Skeletal muscle tissue (tissue), 4 donors: ENCODE measurements around the gene PIGV. TPM values are rescaled to one million over a fixed set of nuclear protein-coding genes. Genes with fewer than 3 reads are reported as not detected.

Experiments
- H3K27ac ChIP-seq: one replicate; pipeline ENCODE4 v1.7.0; 2013; ENCODE audit warnings: mild to moderate bottlenecking, low read depth, low read length, inconsistent platforms
- H3K27me3 ChIP-seq, 3 donors: one replicate each; pipeline ENCODE4 v1.7.0; 2013; ENCODE audit warnings: low read length in 3 of 3; ENCODE audit not compliant: control insufficient read depth in 3 of 3, insufficient read depth in 3 of 3
- H3K36me3 ChIP-seq, 3 donors: one replicate each; pipeline ENCODE4 v1.7.0; 2013; ENCODE audit warnings: low read length in 3 of 3; ENCODE audit not compliant: control insufficient read depth in 3 of 3, insufficient read depth in 3 of 3
- H3K4me1 ChIP-seq, 3 donors: one replicate each; pipeline ENCODE4 v1.7.0; 2013; ENCODE audit warnings: low read length in 3 of 3, mild to moderate bottlenecking in 3 of 3; ENCODE audit not compliant: control insufficient read depth in 3 of 3, insufficient read depth in 3 of 3
- H3K4me3 ChIP-seq, 3 donors: one replicate each; pipeline ENCODE4 v1.7.0; 2013; ENCODE audit warnings: low read length in 3 of 3
- H3K9ac ChIP-seq, 3 donors: one replicate each; pipeline ENCODE4 v1.7.0; 2013; ENCODE audit warnings: low read length in 3 of 3, mild to moderate bottlenecking in 3 of 3, moderate library complexity in 2 of 3, low read depth in 1 of 3
- H3K9me3 ChIP-seq, 3 donors: one replicate each; pipeline ENCODE4 v1.7.0; 2013; ENCODE audit warnings: low read length in 3 of 3; ENCODE audit not compliant: control insufficient read depth in 3 of 3
- total RNA-seq: library from RNA; depleted of rRNA; stranded (reverse); fragments of >200 nt; gene quantifications from one replicate; pipeline ENCODE4 v1.2.3, GENCODE V29; 2014
- donor health status: Osteomylitis.

Gene PIGV
- total RNA-seq, 1 donor from 2014 or later, result 5.2 TPM

DNA sequence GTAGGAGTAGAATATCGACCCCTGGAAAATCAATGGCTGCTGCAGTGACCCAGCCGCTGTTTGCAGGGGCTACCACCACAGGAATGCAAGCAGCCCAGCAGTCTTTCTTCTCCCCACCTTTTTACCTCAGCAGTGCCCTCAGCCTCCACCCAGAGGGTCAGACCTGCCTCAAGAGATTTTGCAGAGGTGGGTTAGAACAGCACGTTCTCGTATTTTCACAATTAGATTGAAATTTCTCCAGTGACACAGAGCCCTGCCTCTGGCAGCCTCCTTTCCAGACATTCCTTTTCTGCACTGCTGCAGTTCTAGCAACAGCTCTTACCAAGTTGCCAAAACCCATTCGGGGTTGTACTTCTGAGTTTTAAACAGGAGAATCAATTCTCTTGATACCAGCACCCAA, 38.3 kb upstream of the PIGV start:
- Histone ChIP-seq H3K27me3 (no peaks in the 10 kb centered on the region), H3K36me3 (peaks cover 0 to 9% (median 6%) of the 10 kb centered on the region in 3 donors), H3K4me3 (no peak overlapping the region), H3K9ac (no peak overlapping the region), H3K27ac (no peak overlapping the region), H3K9me3 (no peaks in the 10 kb centered on the region), H3K4me1 (peaks cover 44 to 50% (median 45%) of the 10 kb centered on the region in 3 donors)

DNA sequence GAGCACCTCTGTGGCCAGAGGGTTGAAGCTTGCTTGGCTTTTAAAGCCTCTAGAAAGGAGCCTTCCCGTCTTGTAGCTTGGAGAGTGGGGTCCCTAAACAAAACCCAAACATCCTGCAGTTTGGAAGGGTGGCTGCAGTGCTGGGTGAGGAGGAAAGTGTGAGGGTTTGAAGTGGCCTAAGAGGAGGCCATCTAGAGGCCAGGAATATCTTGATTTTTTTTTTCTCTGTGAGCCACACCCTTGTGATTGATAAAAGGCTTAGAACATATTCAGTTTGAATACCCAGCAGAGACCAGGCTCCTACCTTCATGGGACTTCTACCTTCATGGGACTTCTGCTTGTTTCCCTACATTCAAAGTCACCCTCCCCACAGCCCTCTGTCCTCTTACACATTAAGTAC, 37.3 kb upstream of the PIGV start:
- H3K36me3 ChIP-seq, result peaks cover 0 to 9% (median 6%) of the 10 kb centered on the region in 3 donors
- H3K27ac ChIP-seq, result no peak overlapping the region
- H3K9me3 ChIP-seq, result no peaks in the 10 kb centered on the region
- no peak overlapping the region for H3K9ac ChIP-seq
- no peak overlapping the region for H3K4me3 ChIP-seq
- H3K4me1 ChIP-seq, result peaks cover 40 to 50% (median 42%) of the 10 kb centered on the region in 3 donors
- no peaks in the 10 kb centered on the region for H3K27me3 ChIP-seq

DNA sequence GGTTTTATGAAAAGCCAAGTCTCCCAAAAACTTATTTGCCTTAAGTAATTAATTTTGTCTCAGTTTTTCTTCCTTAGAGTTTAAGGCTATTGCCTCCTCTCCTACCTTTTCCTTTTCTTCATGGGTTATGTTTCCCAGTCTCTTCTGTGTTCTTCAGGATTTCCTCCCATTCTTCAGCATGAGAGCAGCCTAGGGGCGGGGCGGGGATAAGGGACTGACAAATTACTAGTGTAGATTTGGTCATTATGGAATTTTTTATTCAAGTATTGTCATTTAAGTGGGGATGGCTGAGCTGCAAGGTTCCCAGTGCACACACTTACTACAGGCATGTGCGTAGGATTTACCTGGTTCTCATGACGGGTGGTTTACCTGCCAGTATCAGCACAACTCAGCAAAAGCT, 35.2 kb upstream of the PIGV start:
- H3K4me1 ChIP-seq, result peaks cover 40 to 46% (median 40%) of the 10 kb centered on the region in 3 donors
- H3K27ac ChIP-seq, result no peak overlapping the region
- H3K36me3 ChIP-seq, result peaks cover 0 to 6% (median 0%) of the 10 kb centered on the region in 3 donors

DNA sequence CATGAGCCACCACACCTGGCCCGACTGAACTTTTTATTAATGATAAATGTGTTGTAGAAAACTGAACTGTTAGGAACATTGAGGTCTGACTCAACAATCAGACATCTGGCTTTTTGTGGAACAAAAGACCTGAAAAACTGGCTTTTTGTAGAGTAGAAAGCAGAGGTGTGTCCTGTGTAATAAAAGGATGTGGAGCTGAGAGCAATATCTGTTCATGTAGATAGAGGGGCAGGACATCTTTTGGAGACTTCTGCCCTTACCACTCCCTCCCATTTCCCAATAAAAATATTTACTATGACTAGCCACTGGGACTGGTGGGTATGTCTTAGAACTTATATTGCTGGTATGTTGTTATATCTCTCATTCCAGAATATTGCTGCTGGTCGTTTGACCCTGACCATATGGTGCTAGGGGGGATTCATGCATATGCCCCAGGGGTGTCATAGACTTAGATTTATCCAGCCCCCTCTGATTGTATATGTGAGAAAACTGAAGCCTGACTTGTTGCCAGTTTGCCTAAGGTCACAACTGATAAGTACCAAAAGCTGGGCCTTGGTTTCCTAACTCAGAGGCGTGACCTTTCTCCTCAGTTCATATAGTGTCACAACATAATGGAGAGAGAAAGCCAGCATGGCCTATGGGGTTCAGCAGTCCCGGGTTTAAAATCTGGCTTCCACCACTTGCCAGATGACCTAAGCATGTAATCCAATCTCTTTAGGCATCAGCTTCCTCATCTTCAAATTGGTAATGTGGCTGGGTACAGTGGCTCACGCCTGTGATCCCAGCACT, 33.5 kb upstream of the PIGV start:
- H3K27me3 ChIP-seq, result no peaks in the 10 kb centered on the region
- H3K4me1 ChIP-seq, result peaks cover 32 to 37% (median 32%) of the 10 kb centered on the region in 3 donors
- H3K27ac ChIP-seq, result no peak overlapping the region
- no peak overlapping the region for H3K4me3 ChIP-seq
- no peak overlapping the region for H3K9ac ChIP-seq
- H3K9me3 ChIP-seq, result no peaks in the 10 kb centered on the region
- peaks cover 0 to 14% (median 11%) of the 10 kb centered on the region in 3 donors for H3K36me3 ChIP-seq

More for the DNA sequence above, 35.2 kb upstream of the PIGV start:
- Histone ChIP-seq H3K9me3 (no peaks in the 10 kb centered on the region), H3K4me3 (no peak overlapping the region), H3K27me3 (no peaks in the 10 kb centered on the region), H3K9ac (no peak overlapping the region)

DNA sequence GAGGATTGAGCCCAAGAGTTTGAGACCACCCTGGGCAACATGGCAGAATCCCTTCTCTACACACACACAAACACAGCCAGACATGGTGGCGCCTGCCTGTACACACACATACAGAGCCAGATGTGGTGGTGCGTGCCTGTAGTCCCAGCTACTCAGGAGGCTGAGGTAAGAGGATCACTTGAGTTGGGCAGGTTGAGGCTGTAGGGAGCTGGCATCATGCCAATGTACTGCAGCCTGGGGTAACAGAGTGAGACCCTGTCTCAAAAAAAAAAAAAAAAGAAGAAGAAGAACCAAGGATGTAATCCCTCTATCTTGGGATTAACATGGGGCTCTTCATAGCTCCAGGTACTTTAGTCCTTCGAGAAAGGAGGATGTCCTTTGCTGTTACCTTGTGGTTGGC, 29.4 kb upstream of the PIGV start:
- peaks cover 4 to 18% (median 6%) of the 10 kb centered on the region in 3 donors for H3K4me1 ChIP-seq
- H3K27me3 ChIP-seq, result no peaks in the 10 kb centered on the region
- no peak overlapping the region for H3K9ac ChIP-seq
- H3K27ac ChIP-seq, result no peak overlapping the region
- H3K36me3 ChIP-seq, result peaks cover 21 to 37% (median 32%) of the 10 kb centered on the region in 3 donors
- H3K4me3 ChIP-seq, result no peak overlapping the region
- no peaks in the 10 kb centered on the region for H3K9me3 ChIP-seq

DNA sequence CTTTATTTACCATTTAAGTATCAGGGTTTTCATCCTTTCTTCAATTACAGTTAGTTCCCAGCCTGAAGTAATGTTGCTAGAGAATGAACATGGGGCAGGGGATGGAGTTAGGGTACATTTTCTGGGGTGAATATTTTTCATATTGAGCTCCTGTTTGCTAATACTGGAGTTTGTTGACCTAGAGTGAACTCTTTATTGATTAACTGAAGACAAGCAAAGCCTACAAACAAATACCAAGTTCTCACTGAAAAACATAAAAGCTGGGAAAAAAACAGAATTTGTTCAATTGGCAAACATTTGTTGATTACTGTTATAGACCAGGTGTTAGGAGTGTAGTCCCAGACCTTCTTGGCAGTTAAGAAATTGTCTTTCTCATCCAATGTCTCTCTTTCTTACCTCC, 28.2 kb upstream of the PIGV start:
- Histone ChIP-seq H3K4me1 (peaks cover 0 to 11% (median 3%) of the 10 kb centered on the region in 3 donors), H3K36me3 (peaks cover 24 to 40% (median 36%) of the 10 kb centered on the region in 3 donors), H3K4me3 (no peak overlapping the region), H3K27ac (no peak overlapping the region), H3K9me3 (no peaks in the 10 kb centered on the region), H3K27me3 (no peaks in the 10 kb centered on the region), H3K9ac (no peak overlapping the region)

DNA sequence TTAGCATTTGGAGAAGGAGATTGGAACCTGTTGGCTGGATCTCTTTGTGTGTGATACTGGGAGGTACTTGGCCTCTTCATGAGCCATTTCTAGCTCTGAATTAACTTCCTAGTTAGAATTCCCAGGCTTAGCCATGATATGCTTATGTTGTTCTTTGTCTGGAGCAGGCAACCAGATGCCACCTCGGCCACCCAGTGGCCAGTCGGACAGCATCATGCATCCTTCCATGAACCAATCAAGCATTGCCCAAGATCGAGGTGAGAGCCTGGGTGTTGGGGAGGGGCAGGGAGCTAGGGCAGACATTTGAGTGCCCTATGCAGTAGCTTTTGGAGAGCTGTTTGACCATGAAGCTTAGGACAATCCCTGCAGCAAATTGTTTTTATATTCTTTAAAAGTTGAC, 26.5 kb upstream of the PIGV start:
- no peaks in the 10 kb centered on the region for H3K27me3 ChIP-seq
- H3K36me3 ChIP-seq, result peaks cover 29 to 45% (median 44%) of the 10 kb centered on the region in 3 donors
- no peak overlapping the region for H3K4me3 ChIP-seq
- H3K27ac ChIP-seq, result no peak overlapping the region
- H3K9ac ChIP-seq, result no peak overlapping the region
- no peaks in the 10 kb centered on the region for H3K9me3 ChIP-seq
- peaks cover 0 to 7% (median 3%) of the 10 kb centered on the region in 3 donors for H3K4me1 ChIP-seq

DNA sequence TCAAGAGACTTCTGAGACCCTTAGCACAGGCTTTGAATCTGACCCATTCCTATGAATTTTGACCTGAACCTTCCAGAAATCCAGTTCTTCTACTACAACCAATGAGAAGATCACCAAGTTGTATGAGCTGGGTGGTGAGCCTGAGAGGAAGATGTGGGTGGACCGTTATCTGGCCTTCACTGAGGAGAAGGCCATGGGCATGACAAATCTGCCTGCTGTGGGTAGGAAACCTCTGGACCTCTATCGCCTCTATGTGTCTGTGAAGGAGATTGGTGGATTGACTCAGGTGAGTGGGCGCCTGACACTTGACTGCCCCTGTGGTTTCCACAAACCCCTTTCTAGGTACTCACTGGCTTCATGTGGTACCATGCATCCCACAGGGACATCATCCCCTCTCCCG, 20.0 kb upstream of the PIGV start:
- Histone ChIP-seq H3K27ac (no peak overlapping the region), H3K9me3 (no peaks in the 10 kb centered on the region), H3K4me3 (no peak overlapping the region), H3K9ac (peak overlapping the region in 1 of 3 donors; percentile 0), H3K36me3 (peaks cover 50 to 73% (median 53%) of the 10 kb centered on the region in 3 donors), H3K4me1 (peaks cover 33 to 48% (median 36%) of the 10 kb centered on the region in 3 donors), H3K27me3 (no peaks in the 10 kb centered on the region)

DNA sequence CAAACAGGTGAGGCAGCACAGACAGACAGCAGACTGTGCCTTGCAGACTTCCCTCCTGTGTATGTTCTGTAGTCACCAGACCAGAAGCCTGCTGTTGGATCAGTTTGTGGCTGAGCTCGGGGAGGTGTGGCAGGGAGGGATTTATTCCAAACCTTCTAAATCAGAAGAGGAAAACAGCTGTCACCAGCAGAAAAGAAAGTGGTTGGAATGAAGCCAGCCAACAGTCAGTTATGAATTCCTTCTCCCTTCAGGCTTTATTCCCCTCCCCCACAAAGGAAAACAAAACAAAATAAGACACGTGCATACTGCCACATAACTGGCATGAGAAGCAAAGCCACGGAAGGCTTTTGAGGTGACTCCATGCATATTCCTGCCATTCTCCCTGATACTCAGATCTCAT, 19.0 kb upstream of the PIGV start:
- Histone ChIP-seq H3K4me1 (peaks cover 33 to 48% (median 36%) of the 10 kb centered on the region in 3 donors), H3K9me3 (no peaks in the 10 kb centered on the region), H3K27me3 (no peaks in the 10 kb centered on the region), H3K9ac (peak overlapping the region in 2 of 3 donors; percentile 10 to 44), H3K27ac (peak overlapping the region; percentile 60), H3K4me3 (no peak overlapping the region), H3K36me3 (peaks cover 54 to 79% (median 57%) of the 10 kb centered on the region in 3 donors)

DNA sequence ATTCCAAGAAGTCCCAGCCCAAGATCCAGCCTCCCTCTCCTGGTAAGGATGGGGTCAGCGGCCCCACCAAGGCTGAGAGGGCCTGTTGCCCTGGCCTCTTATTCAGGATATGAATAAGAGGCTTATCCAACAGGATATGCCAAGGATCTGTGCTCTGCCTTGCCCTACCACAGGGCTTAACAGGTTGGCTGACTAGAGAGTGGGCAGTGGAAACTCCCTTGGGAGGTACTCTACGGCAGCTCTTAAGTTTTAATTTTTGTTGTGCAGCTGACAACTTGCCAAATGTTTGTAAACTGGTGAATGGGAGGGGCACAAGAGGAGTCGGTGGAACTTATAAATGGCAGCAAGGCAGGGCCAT, 16.5 kb upstream of the PIGV start:
- no peak overlapping the region for H3K9ac ChIP-seq
- H3K4me3 ChIP-seq, result no peak overlapping the region
- H3K27me3 ChIP-seq, result no peaks in the 10 kb centered on the region
- H3K36me3 ChIP-seq, result peaks cover 67 to 90% (median 73%) of the 10 kb centered on the region in 3 donors
- H3K4me1 ChIP-seq, result peaks cover 33 to 48% (median 36%) of the 10 kb centered on the region in 3 donors
- H3K9me3 ChIP-seq, result no peaks in the 10 kb centered on the region
- peak overlapping the region; percentile 48 for H3K27ac ChIP-seq
